Heart right ventricle (tissue), 16 donors: ENCODE results near the gene ADCY2. TPM values are rescaled to one million over a fixed set of nuclear protein-coding genes. Genes with fewer than 3 reads are reported as not detected.

Experiments
- ATAC-seq, 8 donors: fragments of 200-7000 bp; cut with Tn5 transposase; one replicate each; pipeline ENCODE4 v1.9.1; 2020; ENCODE audit warnings: mild to moderate bottlenecking in 8 of 8, moderate library complexity in 8 of 8, moderate number of reproducible peaks in 1 of 8
- DNase-seq, 2 donors: peaks; one replicate each; pipeline ENCODE4 v3.0.0-alpha.2; 2020
- H3K27ac ChIP-seq, 10 donors: fragments of 200-600 bp; sonication (generic) in 2 of 10; one replicate each; pipeline versions ENCODE4 v1.5.0 to v1.8.0; 2020 to 2022; ENCODE audit warnings: mild to moderate bottlenecking in 3 of 10
- H3K27me3 ChIP-seq, 7 donors: fragments of 200-600 bp; one replicate each; pipeline ENCODE4 v1.8.0; 2021 to 2022; ENCODE audit warnings: mild to moderate bottlenecking in 2 of 7
- H3K36me3 ChIP-seq, 9 donors: fragments of 200-600 bp; sonication (generic) in 1 of 9; one replicate each; pipeline versions ENCODE4 v1.5.0 to v1.8.0; 2020 to 2022; ENCODE audit warnings: mild to moderate bottlenecking in 2 of 9
- H3K4me1 ChIP-seq, 9 donors: fragments of 200-600 bp; sonication (generic) in 1 of 9; one replicate each; pipeline versions ENCODE4 v1.5.0 to v1.8.0; 2020 to 2022; ENCODE audit warnings: mild to moderate bottlenecking in 4 of 9
- H3K4me3 ChIP-seq, 10 donors: fragments of 200-600 bp; sonication (generic) in 2 of 10; one replicate each; pipeline versions ENCODE4 v1.5.0 to v1.8.0; 2020 to 2022; ENCODE audit warnings: mild to moderate bottlenecking in 7 of 10, moderate library complexity in 2 of 10
- H3K9me3 ChIP-seq, 11 donors: fragments of 200-600 bp in 10 of 11; sonication (generic) in 2 of 11; one replicate each; pipeline versions ENCODE4 v1.5.0 to v1.8.0; 2013 to 2022; ENCODE audit warnings: mild to moderate bottlenecking in 2 of 11, control low read depth in 1 of 11, moderate library complexity in 1 of 11
- CTCF ChIP-seq, 9 donors: fragments of 200-600 bp; sonication (generic) in 2 of 9; IDR thresholded peaks; one replicate each; pipeline versions ENCODE4 v1.5.0 to v1.8.0; 2021 to 2022; ENCODE audit warnings: antibody characterized with exemption in 9 of 9, mild to moderate bottlenecking in 5 of 9, moderate library complexity in 1 of 9
- WGBS, 2 donors: extraction: QIAGEN DNeasy Blood & Tissue Kit; methylation state at CpG; one replicate each; pipeline ENCODE4 v1.1.7; 2013; ENCODE audit warnings: inconsistent platforms in 1 of 2; 5-methylcytosine and 5-hydroxymethylcytosine counted together
- intact Hi-C, 10 donors: fragments of 100-400 bp; cut with DNase I; formaldehyde crosslinking; loops; one replicate each; pipeline versions ENCODE4 v1.11.1 to v1.14.2; 2022
- polyA plus RNA-seq, 2 donors: library from polyadenylated mRNA; stranded (reverse); fragments of 200-250 nt; gene quantifications; one replicate each; pipeline ENCODE4 v1.2.3, GENCODE V29; 2013
- total RNA-seq, 10 donors: library from RNA; stranded (reverse); fragmentation: NEBNext Ultra II Directional in 3 of 10; extraction: Animal tissue kit (Norgen Biotek cat#: 25700) in 3 of 10; gene quantifications; one replicate each; pipeline versions ENCODE4 v1.2.1 to v1.2.4, GENCODE V29; 2021 to 2023
- donor health status: Arrhythmogenic right ventricular cardiomyopathy.
- donor health status: ischemic (EF 13 %, LVEDD 7.1; RV severe dilation, severe dysfunction).
- donor health status: healthy with polysubstance abuse.
- donor health status: DM: no; HTN: yes; CAD: no.
- donor health status: DM: no; HTN: no; CAD: no.
- donor health status: ischemic (EF 25% LVEDD 6.9; RV normal size, moderate dysfunction).
- donor health status: ischemic (EF 25% LVEDD 5.7; RV mildly dilated, moderate dysfunction).
- donor health status: healthy.
- donor health status: DM: yes; HTN: yes; CAD: no.
- donor health status: Ischemic cardiomyopathy.
- donor health status: ischemic (EF 35%, LVEDD 5.7; RV mildly dilated, moderate dysfunction).
- donor health status: nonischemic (EF 11% LVEDD 7.7; RV severe dilation, severe dysfunction).
- donor health status: DM: yes; HTN: yes; CAD: no.
- donor health status: PGD.
- donor health status: ischemic (EF 29% LVEDD 5.4; RV normal size, mild dysfunction).
- donor health status: nonischemic (EF 23%, LVEDD 6.1; RV moderate dilation, normal function).

ADCY2 gene
- total and polyA plus RNA-seq, 12 donors = 0.04 to 0.90 (median 0.17) TPM

GRCh38 chr5:7816535-7816901 is 420.6 kb downstream of the ADCY2 start:
- H3K27ac ChIP-seq = no peak overlapping the region
- peak in 2 of 8 donors; percentile 26 to 31 for ATAC-seq
- TF ChIP-seq CTCF (IDR thresholded peaks at IDR 0.05) = peak in 2 of 9 donors; percentile 12 to 30
- peaks cover 0 to 49% (median 18%) of the 10 kb centered on the region in 7 donors for H3K27me3 ChIP-seq
- H3K4me3 ChIP-seq = no peak overlapping the region
- 31 to 32% methylated on average over 9 of the region's 9 CpGs for WGBS, 2 donors
- H3K36me3 ChIP-seq = no peaks in the 10 kb centered on the region
- DNase-seq = no peak
- no peaks in the 10 kb centered on the region for H3K9me3 ChIP-seq
- intact Hi-C loops = no loop called here
- peaks cover 0 to 10% (median 0%) of the 10 kb centered on the region in 9 donors for H3K4me1 ChIP-seq

GRCh38 chr5:7822449-7822848 is 426.5 kb downstream of the ADCY2 start:
- Histone ChIP-seq H3K4me3 (no peak overlapping the region), H3K27me3 (peaks cover 0 to 46% (median 13%) of the 10 kb centered on the region in 7 donors), H3K27ac (no peak overlapping the region), H3K36me3 (no peaks in the 10 kb centered on the region), H3K4me1 (no peaks in the 10 kb centered on the region), H3K9me3 (no peaks in the 10 kb centered on the region)
- no peak for TF ChIP-seq CTCF (IDR thresholded peaks at IDR 0.05)
- 46 to 47% methylated on average over 3 of the region's 3 CpGs for WGBS, 2 donors
- DNase-seq (no peak), ATAC-seq (no peak)
- intact Hi-C loops = no loop called here

DNA sequence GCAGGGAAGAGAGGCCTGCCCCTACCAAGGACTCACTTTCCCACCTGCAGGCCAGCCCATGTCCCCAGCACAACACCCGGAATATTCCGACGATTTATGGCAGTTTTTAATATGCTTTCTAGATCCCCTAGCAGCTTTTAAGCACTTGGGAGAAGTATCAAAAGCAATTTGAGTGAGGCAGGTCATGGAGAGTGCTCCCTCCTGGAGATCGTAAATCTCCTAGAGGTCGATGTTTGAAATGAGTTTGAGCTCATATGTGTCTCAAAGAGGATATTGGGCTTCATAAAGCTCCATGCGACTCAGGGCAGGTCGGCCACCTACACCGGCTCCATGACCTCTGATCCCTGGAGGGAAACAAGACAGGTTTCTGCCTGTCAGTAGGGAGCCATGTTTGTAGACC is 427.7 kb downstream of the ADCY2 start:
- Histone ChIP-seq H3K36me3 (no peaks in the 10 kb centered on the region), H3K4me1 (peaks cover 0 to 7% (median 0%) of the 10 kb centered on the region in 9 donors), H3K27me3 (peaks cover 0 to 48% (median 13%) of the 10 kb centered on the region in 7 donors), H3K9me3 (no peaks in the 10 kb centered on the region), H3K27ac (no peak overlapping the region), H3K4me3 (no peak overlapping the region)
- intact Hi-C loops = no loop called here
- TF ChIP-seq CTCF (IDR thresholded peaks at IDR 0.05) = no peak
- ATAC-seq = no peak
- 78 to 79% methylated on average over 8 of the region's 8 CpGs for WGBS, 2 donors
- DNase-seq = no peak

- Histone ChIP-seq H3K4me3 (no peak overlapping the region), H3K36me3 (no peaks in the 10 kb centered on the region), H3K27me3 (peaks cover 0 to 47% (median 8%) of the 10 kb centered on the region in 7 donors), H3K27ac (no peak overlapping the region), H3K9me3 (no peaks in the 10 kb centered on the region), H3K4me1 (peaks cover 0 to 9% (median 0%) of the 10 kb centered on the region in 9 donors)
- no peak for DNase-seq
- intact Hi-C loops = no loop called here
- ATAC-seq = no peak
- no peak for TF ChIP-seq CTCF (IDR thresholded peaks at IDR 0.05)
- 92 to 95% methylated on average over 18 of the region's 18 CpGs for WGBS, 2 donors
Measured at GRCh38 chr5:7824995-7825394, 429.1 kb downstream of the ADCY2 start.
